GM12874 (cell line): ENCODE data around the gene SPAG17.

Experiments
- TF ChIP-seq, protein P1 (sequence below): IDR thresholded peaks from 2 replicates; pipeline ENCODE4 v1.5.1; 2011; ENCODE audit warnings: low read depth, mild to moderate bottlenecking, control low read depth, low read length, moderate library complexity; ENCODE audit not compliant: insufficient read depth

The SPAG17 gene

DNA sequence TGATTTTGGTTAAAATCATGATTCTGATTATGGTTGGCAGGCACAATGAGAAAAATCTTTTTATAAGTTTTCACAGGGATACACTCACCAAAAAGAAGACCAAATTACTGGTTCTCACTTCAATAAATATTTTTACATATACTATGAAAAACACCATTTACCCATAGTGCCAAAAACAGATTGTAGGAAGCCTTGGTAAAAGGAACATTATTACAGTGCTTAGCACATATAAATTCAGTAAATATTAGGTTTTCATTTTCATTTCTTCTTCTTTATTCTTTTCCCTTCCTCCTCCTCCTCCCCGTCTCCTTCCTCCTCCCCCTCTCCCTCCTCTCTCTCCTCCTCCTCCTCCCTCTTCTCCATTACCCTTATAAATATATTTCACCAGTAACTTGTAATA, 15.8 kb upstream of the SPAG17 start:
- TF ChIP-seq, protein P1, sequence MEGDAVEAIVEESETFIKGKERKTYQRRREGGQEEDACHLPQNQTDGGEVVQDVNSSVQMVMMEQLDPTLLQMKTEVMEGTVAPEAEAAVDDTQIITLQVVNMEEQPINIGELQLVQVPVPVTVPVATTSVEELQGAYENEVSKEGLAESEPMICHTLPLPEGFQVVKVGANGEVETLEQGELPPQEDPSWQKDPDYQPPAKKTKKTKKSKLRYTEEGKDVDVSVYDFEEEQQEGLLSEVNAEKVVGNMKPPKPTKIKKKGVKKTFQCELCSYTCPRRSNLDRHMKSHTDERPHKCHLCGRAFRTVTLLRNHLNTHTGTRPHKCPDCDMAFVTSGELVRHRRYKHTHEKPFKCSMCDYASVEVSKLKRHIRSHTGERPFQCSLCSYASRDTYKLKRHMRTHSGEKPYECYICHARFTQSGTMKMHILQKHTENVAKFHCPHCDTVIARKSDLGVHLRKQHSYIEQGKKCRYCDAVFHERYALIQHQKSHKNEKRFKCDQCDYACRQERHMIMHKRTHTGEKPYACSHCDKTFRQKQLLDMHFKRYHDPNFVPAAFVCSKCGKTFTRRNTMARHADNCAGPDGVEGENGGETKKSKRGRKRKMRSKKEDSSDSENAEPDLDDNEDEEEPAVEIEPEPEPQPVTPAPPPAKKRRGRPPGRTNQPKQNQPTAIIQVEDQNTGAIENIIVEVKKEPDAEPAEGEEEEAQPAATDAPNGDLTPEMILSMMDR = no peak

DNA sequence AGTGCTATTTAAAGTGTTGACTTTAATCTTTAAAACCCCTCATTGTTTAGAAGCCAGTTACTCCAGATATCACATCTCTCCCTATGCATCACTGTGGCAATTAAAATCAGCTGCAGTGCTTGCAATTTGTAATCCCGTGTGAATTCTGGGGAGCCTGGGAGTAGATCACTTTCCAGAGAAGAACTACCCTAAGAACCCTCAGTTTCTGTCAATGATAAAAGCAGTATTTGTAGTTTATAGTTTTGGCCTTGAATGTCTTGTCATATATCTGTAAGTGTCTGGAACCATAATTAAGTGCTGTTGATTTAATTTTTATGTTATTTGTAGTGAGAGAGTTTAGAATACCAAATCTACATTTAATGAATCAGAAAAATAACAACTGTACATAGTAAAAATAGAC, 5.5 kb upstream of the SPAG17 start:
- TF ChIP-seq, protein P1 = no peak

DNA sequence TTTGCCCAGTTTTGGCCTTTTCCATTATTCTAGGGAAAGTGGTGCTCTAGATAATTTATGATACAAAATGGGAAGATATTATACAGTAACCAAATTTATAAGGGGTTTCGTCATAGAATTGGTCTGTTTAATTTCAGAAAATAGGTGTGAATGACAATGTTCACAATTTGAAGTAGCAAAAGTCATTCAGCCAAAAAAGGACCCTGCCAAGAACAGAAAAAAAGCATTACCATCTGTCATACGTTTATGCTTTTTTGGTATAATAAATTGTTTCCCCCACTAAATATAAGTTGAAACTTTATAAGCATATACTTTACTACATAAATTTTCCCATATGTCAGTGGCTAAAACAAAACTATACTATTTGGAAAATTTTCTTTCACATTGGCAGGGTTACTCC, 4.5 kb upstream of the SPAG17 start:
- TF ChIP-seq, protein P1 = no peak

DNA sequence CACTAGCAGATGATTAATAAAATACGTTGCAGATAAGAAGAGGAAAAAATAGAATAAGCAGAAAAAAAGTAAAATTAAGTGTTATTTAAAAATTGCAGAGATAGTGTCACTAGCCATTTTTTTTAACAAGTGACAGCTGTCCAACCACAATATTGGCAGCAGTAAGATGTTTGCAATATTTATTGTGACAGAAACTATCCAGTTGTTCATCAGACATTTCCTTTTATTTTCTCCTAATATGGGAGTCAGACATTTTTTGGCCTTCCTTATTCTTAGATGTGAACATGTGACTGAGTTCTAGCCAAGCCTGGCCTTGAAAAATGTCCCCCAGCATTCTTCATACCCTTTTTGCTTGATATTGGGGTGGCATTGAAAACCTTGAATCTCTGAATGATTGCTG, 3.4 kb upstream of the SPAG17 start:
- TF ChIP-seq, protein P1 = no peak

DNA sequence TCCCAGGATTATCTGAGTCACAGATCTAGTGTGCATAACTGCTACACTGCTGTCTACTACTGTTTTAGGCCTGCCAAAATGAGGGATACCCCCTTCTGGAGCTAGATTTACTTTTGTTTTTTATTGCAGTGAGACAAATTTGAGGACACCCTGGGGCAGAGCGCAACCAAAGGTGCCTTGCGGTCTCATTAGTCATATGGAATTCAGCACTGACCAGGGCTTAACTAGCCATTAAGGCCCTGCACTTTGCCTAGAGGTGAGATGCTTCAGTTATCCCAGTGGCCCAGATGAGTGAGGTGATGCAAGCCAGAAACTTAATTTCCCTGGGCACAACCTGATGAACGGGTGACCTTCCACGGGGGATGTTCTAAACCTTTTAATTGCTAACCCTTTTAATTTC, 998 bp upstream of the SPAG17 start:
- TF ChIP-seq, protein P1 = no peak

DNA sequence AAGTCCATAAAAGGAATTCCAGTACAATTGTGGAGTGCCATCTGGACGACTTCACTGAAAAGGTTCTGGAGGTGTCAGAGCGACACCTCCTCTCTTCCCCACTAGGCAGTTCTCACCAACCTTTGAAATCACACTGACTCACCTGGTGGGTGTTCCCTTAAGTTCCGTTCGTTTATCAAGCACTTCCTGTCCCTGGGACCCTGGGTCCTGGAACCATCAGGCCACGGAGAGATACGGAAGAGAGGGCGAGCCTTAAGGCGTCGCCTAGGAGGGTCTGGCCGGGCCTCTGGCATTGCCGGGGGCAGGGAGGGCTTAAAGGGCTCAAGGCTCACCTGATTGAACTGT, 317 bp downstream of the SPAG17 start:
- TF ChIP-seq, protein P1 = no peak

DNA sequence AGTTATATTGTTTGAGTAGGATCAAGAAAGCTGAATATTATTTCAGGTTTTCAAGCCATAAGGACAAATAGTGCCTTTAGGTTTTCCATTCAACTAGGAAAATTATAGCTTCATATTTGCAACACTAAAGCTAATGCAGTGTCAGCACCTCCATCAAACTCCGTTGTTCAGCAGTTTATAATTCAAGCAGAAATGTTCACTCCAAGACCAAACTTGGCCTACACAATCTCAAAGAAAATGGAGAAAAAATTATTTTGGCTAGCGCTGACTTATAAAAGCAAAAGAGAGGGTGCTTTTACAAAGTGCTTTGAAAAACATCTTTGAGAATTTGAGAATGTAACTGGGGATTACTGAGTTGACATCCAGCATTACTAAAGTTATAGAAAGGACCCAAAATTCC, 1.4 kb downstream of the SPAG17 start:
- TF ChIP-seq, protein P1 = no peak

DNA sequence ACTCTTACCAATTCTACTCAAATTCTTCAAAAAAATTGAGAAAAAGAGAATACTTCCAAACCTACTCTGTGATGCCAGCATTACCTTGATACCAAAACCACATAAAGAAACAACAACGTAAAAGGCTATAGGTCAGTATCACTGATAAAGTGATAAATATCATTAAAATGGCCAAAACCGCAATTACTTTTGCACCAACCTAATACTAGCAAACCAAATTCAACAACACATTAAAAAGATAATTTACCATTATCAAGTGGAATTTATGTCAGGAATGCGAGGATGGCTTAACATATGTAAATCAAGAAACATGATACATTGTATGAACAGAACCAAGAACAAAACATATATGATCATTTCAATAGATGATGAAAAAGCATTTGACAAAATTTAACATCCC, 7.0 kb downstream of the SPAG17 start:
- TF ChIP-seq, protein P1 = no peak
